ENCODE measurements around the gene NME2.

- no peak for TF ChIP-seq CTCF (IDR thresholded peaks at IDR 0.05)
- no peak for TF ChIP-seq POLR2A (IDR thresholded peaks at IDR 0.05)
Observed at GRCh38 chr17:51185763-51186332, 19.6 kb downstream of the NME2 start.
